Measurements from ENCODE around the gene MSRB1. TPM values are rescaled to one million over a fixed set of nuclear protein-coding genes. Genes with fewer than 3 reads are reported as not detected.
A peak's percentile ranks its signal among the peaks of the same experiment; 100 is the strongest.
"Not testable (repeated sequence)": the region's sequence is repeated elsewhere in the genome, so short reads cannot be mapped to it uniquely, and the experiment has no call there.

MSRB1 gene
- total RNA-seq, 2 donors from 2014 or later: 36.8 to 38.6 TPM

- peak overlapping the region in 1 of 4 donors; percentile 33 for H3K27ac ChIP-seq
- no peak overlapping the region for H3K4me3 ChIP-seq
- ATAC-seq (peak; percentile 87), DNase-seq (peak; percentile 59 to 79 (median 77))
- TF ChIP-seq CTCF (IDR thresholded peaks at IDR 0.05) (peak in 4 of 7 experiments; percentile 11 to 36 (median 24)), POLR2A (IDR thresholded peaks at IDR 0.05) (no peak)
- WGBS, 2 donors: 53 to 55% methylated on average over 14 to 16 of the region's 16 CpGs
- H3K27me3 ChIP-seq: no peaks in the 10 kb centered on the region
- H3K36me3 ChIP-seq (replicated peaks in 1 of 2; ENCODE audit: insufficient read depth in 1 of 2, low read depth in 2 of 2): no peaks in the 10 kb centered on the region
- H3K9me3 ChIP-seq: no peaks in the 10 kb centered on the region
- intact Hi-C loops (cut with DNase I): no loop called here
- H3K4me1 ChIP-seq: peaks cover 13% of the 10 kb centered on the region
Measured at GRCh38 chr16:1899641-1900451, 43.2 kb downstream of the MSRB1 start.

- DNase-seq; ATAC-seq; intact Hi-C loops (cut with DNase I); H3K36me3 ChIP-seq (replicated peaks in 1 of 2; ENCODE audit: insufficient read depth in 1 of 2, low read depth in 2 of 2); H3K4me3 ChIP-seq; H3K27ac ChIP-seq; H3K9me3 ChIP-seq; H3K27me3 ChIP-seq: not testable (repeated sequence)
- 82 to 85% methylated on average over 2 of the region's 2 CpGs for WGBS, 2 donors
- H3K4me1 ChIP-seq: peaks cover 13% of the 10 kb centered on the region
Measured at GRCh38 chr16:1897692-1898091, 45.3 kb downstream of the MSRB1 start.

GRCh38 chr16:1895949-1896675 lies 46.9 kb downstream of the MSRB1 start:
- no peak for DNase-seq
- no peak for ATAC-seq
- intact Hi-C loops (cut with DNase I): no loop called here
- 61 to 72% methylated on average over 8 to 27 of the region's 27 CpGs for WGBS, 2 donors
- TF ChIP-seq CTCF (IDR thresholded peaks at IDR 0.05) (no peak), POLR2A (IDR thresholded peaks at IDR 0.05) (no peak)
- H3K4me1 ChIP-seq: peaks cover 13% of the 10 kb centered on the region
- H3K27ac ChIP-seq: no peak overlapping the region
- no peaks in the 10 kb centered on the region for H3K27me3 ChIP-seq
- no peaks in the 10 kb centered on the region for H3K9me3 ChIP-seq
- H3K36me3 ChIP-seq (replicated peaks in 1 of 2; ENCODE audit: insufficient read depth in 1 of 2, low read depth in 2 of 2): no peaks in the 10 kb centered on the region
- H3K4me3 ChIP-seq: no peak overlapping the region

- H3K27ac ChIP-seq: no peak overlapping the region
- no peaks in the 10 kb centered on the region for H3K36me3 ChIP-seq (replicated peaks in 1 of 2; ENCODE audit: insufficient read depth in 1 of 2, low read depth in 2 of 2)
- TF ChIP-seq CTCF (IDR thresholded peaks at IDR 0.05): no peak
- no peak for TF ChIP-seq POLR2A (IDR thresholded peaks at IDR 0.05)
- ATAC-seq (no peak), DNase-seq (no peak)
- intact Hi-C loops (cut with DNase I): no loop called here
- peaks cover 0 to 3% of the 10 kb centered on the region in 2 donors for H3K27me3 ChIP-seq
- peaks cover 4% of the 10 kb centered on the region for H3K4me1 ChIP-seq
- 86 to 90% methylated on average over 5 of the region's 5 CpGs for WGBS, 2 donors
- no peaks in the 10 kb centered on the region for H3K9me3 ChIP-seq
- H3K4me3 ChIP-seq: no peak overlapping the region
Measured at GRCh38 chr16:1895068-1895467, 47.9 kb downstream of the MSRB1 start.

- DNase-seq (no peak), ATAC-seq (no peak)
- H3K4me1 ChIP-seq: no peaks in the 10 kb centered on the region
- H3K9me3 ChIP-seq: no peaks in the 10 kb centered on the region
- 19 to 21% methylated on average over 4 of the region's 4 CpGs for WGBS, 2 donors
- peaks cover 0 to 10% of the 10 kb centered on the region in 2 donors for H3K27me3 ChIP-seq
- no peaks in the 10 kb centered on the region for H3K36me3 ChIP-seq (replicated peaks in 1 of 2; ENCODE audit: insufficient read depth in 1 of 2, low read depth in 2 of 2)
- H3K27ac ChIP-seq: no peak overlapping the region
- intact Hi-C loops (cut with DNase I): no loop called here
- H3K4me3 ChIP-seq: no peak overlapping the region
- no peak for TF ChIP-seq CTCF (IDR thresholded peaks at IDR 0.05)
- TF ChIP-seq POLR2A (IDR thresholded peaks at IDR 0.05): no peak
Measured at GRCh38 chr16:1890708-1891050, 52.3 kb downstream of the MSRB1 start.
